HepG2 (cell line): ENCODE data around the gene SNAI3. TPM values are rescaled to one million over a fixed set of nuclear protein-coding genes. Genes with fewer than 3 reads are reported as not detected.

Experiments used
- ATM ChIP-seq: fragments of 450-650 bp; IDR thresholded peaks from 2 replicates; pipeline ENCODE4 v1.7.1; 2017; ENCODE audit warnings: mild to moderate bottlenecking, borderline replicate concordance
- BATF2 ChIP-seq: sonication (generic); formaldehyde crosslinking; IDR thresholded peaks from 2 replicates; pipeline ENCODE4 v1.8.0; 2022; ENCODE audit warnings: mild to moderate bottlenecking, missing genetic modification reagents, moderate library complexity
- CC2D1A ChIP-seq: sonication (generic); formaldehyde crosslinking; IDR thresholded peaks from 2 replicates; pipeline ENCODE4 v1.8.1; 2023; ENCODE audit warnings: mild to moderate bottlenecking, missing genetic modification reagents
- NFRKB ChIP-seq: fragments of 450-650 bp; IDR thresholded peaks from 2 replicates; pipeline ENCODE4 v1.6.1; 2017
- NONO ChIP-seq, 2 experiments: fragments of 450-650 bp in 1 of 2; sonication (generic) in 1 of 2; formaldehyde crosslinking in 1 of 2; IDR thresholded peaks in 1 of 2; conservative IDR thresholded peaks in 1 of 2; 2 replicates each; pipeline versions ENCODE4 v1.6.1 to v1.8.0; 2017 to 2022; ENCODE audit warnings: mild to moderate bottlenecking in 1 of 2, missing genetic modification reagents in 1 of 2, moderate library complexity in 1 of 2
- RELA ChIP-seq: sonication (generic); formaldehyde crosslinking; IDR thresholded peaks from 2 replicates; pipeline ENCODE4 v1.4.0; 2020; ENCODE audit warnings: missing genetic modification reagents
- RFXAP ChIP-seq: sonication (generic); formaldehyde crosslinking; IDR thresholded peaks from 2 replicates; pipeline ENCODE4 v1.4.0; 2020; ENCODE audit warnings: missing genetic modification reagents, borderline replicate concordance
- TOPORS ChIP-seq: sonication (generic); formaldehyde crosslinking; IDR thresholded peaks from 2 replicates; pipeline ENCODE4 v1.8.0; 2023; ENCODE audit warnings: mild to moderate bottlenecking, missing genetic modification reagents
- ZFP36L1 ChIP-seq: sonication (generic); formaldehyde crosslinking; IDR thresholded peaks from 2 replicates; pipeline ENCODE4 v1.8.0; 2022; ENCODE audit warnings: mild to moderate bottlenecking, missing genetic modification reagents, moderate library complexity
- ZNF318 ChIP-seq: sonication (generic); formaldehyde crosslinking; IDR thresholded peaks from 2 replicates; pipeline ENCODE4 v1.4.0; 2020; ENCODE audit warnings: mild to moderate bottlenecking, missing genetic modification reagents
- ZNF414 ChIP-seq: sonication (generic); formaldehyde crosslinking; IDR thresholded peaks from 2 replicates; pipeline ENCODE4 v1.5.0; 2020; ENCODE audit warnings: missing genetic modification reagents
- ZNF510 ChIP-seq: sonication (generic); formaldehyde crosslinking; IDR thresholded peaks from 2 replicates; pipeline ENCODE4 v1.4.0; 2020; ENCODE audit warnings: low read depth, mild to moderate bottlenecking, missing genetic modification reagents
- ZNF556 ChIP-seq: sonication (generic); formaldehyde crosslinking; IDR thresholded peaks from 2 replicates; pipeline ENCODE4 v1.4.0; 2020; ENCODE audit warnings: mild to moderate bottlenecking, missing genetic modification reagents, borderline replicate concordance
- ZNF766 ChIP-seq: sonication (generic); formaldehyde crosslinking; IDR thresholded peaks from 2 replicates; pipeline ENCODE4 v1.5.0; 2020; ENCODE audit warnings: missing genetic modification reagents, borderline replicate concordance
- ZNF777 ChIP-seq: sonication (generic); formaldehyde crosslinking; IDR thresholded peaks from 2 replicates; pipeline ENCODE4 v1.4.0; 2020; ENCODE audit warnings: missing genetic modification reagents
- polyA plus RNA-seq, 8 experiments: library from polyadenylated mRNA; depleted of rRNA in 3 of 8; stranded (reverse) in 7 of 8; unstranded in 1 of 8; fragments of >200 nt; fragmentation: Illumina TruSeq in 4 of 8; extraction: Trizol in 4 of 8; gene quantifications; 2 replicates each; pipeline versions ENCODE4 v1.2.1 to v1.2.3, GENCODE V29; 2011 to 2016; ENCODE audit warnings: low read depth in 4 of 8, missing spikeins in 1 of 8, mixed read lengths in 1 of 8; ENCODE audit not compliant: insufficient read depth in 1 of 8
- total RNA-seq, 5 experiments: library from RNA; depleted of rRNA; stranded (reverse); fragments of >200 nt; fragmentation: Illumina TruSeq; extraction: Trizol; gene quantifications; 2 replicates each; pipeline ENCODE4 v1.2.3, GENCODE V29; 2016; ENCODE audit warnings: low read depth in 1 of 5
- TF ChIP-seq, protein P1 (sequence below): sonication (generic); formaldehyde crosslinking; IDR thresholded peaks from 2 replicates; pipeline ENCODE4 v1.9.0; 2022; ENCODE audit warnings: missing genetic modification reagents, mild to moderate bottlenecking, borderline replicate concordance

Gene SNAI3
- total and polyA plus RNA-seq, 2 of the 13 experiments (the other 11 are each of a cell fraction or from before 2014, with no cell fraction given): 0.09 to 0.18 TPM

GRCh38 chr16:88662843-88663606 is 23.3 kb downstream of the SNAI3 start, which contains the start of gene MVD (continued):
- TF ChIP-seq NONO (IDR thresholded peaks at IDR 0.05): no peak
- peak; percentile 95 for TF ChIP-seq NONO (CRISPR knock-in tag; conservative IDR thresholded peaks at IDR 0.05)
- TF ChIP-seq CC2D1A: no peak
- no peak for TF ChIP-seq ZNF556 (CRISPR knock-in tag)
- TF ChIP-seq ZNF766 (CRISPR knock-in tag): peak; percentile 85; the same call in 1 of the 2 replicates
- TF ChIP-seq ZNF414 (CRISPR knock-in tag): peak; percentile 94
- TF ChIP-seq ZNF510 (CRISPR knock-in tag): peak; percentile 57; the same call in 1 of the 2 replicates
- TF ChIP-seq ZFP36L1 (CRISPR knock-in tag): peak; percentile 86; the same call in 1 of the 2 replicates
- peak; percentile 88 for TF ChIP-seq TOPORS (CRISPR knock-in tag)
- peak; percentile 84; the same call in 1 of the 2 replicates for TF ChIP-seq ZNF318 (CRISPR knock-in tag)
- TF ChIP-seq RELA (CRISPR knock-in tag): peak; percentile 86
- TF ChIP-seq, protein P1, sequence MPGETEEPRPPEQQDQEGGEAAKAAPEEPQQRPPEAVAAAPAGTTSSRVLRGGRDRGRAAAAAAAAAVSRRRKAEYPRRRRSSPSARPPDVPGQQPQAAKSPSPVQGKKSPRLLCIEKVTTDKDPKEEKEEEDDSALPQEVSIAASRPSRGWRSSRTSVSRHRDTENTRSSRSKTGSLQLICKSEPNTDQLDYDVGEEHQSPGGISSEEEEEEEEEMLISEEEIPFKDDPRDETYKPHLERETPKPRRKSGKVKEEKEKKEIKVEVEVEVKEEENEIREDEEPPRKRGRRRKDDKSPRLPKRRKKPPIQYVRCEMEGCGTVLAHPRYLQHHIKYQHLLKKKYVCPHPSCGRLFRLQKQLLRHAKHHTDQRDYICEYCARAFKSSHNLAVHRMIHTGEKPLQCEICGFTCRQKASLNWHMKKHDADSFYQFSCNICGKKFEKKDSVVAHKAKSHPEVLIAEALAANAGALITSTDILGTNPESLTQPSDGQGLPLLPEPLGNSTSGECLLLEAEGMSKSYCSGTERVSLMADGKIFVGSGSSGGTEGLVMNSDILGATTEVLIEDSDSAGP: peak; percentile 92
- no peak for TF ChIP-seq ATM
- TF ChIP-seq NFRKB: no peak
- peak; percentile 66; the same call in 1 of the 2 replicates for TF ChIP-seq ZNF777
- TF ChIP-seq BATF2 (CRISPR knock-in tag): no peak
- peak; percentile 98 for TF ChIP-seq RFXAP (CRISPR knock-in tag)
